Measurements from ENCODE around the gene GDF9. TPM values are rescaled to one million over a fixed set of nuclear protein-coding genes. Genes with fewer than 3 reads are reported as not detected.

The GDF9 gene
- total RNA-seq, 2 donors from 2014 or later = 0.09 to 0.50 TPM

DNA sequence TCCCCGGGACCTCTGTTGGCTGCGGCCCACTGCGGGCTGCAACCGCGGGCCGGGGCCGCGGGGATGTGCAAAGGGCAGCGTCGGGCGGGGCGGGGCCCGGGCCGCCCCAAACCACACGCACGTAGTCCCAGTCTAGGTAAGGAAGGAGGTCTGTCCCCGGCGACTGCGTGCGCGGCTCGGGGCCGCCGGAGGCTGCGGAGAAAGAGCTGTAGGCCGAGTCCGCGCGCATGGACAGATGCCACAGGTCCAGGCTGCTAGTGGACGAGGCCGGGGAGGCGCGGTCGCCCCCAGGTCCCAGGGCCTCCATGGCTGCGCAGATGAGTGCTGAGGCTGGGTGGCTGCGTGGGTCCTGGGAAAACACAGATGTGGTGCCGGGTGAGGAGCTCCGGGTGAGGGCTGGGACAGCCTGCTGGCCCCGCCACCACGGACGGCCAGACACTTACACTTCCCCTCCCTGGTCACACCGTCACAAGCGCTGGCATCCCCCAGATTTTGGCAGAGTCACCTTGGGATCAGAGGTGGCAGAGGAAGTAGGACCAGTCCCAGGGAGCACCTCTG lies 40.4 kb downstream of the GDF9 start:
- intact Hi-C loops (cut with DNase I, micrococcal nuclease) = loop anchor here (10.0 kb wide), 2 partner anchors 59 to 441 kb away; no protein-coding TSS in a partner anchor
- DNase-seq = no peak
- no peak for ATAC-seq

GRCh38 chr5:132825033-132825833 lies 41.0 kb downstream of the GDF9 start:
- no peak for DNase-seq
- no peak for ATAC-seq
- intact Hi-C loops (cut with DNase I, micrococcal nuclease) = loop anchor here (10.0 kb wide), 2 partner anchors 60 to 440 kb away; no protein-coding TSS in a partner anchor

DNA sequence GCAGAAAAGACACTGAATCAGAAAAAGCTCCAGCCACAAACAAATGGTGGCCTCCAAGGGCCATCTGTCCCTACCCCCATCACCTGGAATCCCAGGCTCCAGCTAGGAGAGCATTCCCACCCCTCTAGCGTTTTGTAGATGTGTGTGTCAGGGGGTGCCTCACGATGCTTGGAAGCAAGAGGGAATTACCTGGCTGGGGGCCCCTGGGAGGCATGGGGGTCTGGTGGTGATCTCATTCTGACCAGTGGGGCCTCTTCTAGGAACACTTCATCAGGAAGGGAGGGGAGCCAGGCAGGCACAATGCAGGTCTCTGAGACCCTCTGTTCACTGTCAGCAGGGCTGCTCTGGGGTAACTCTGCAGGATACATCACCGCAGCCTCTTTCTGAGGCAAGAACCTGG lies 41.8 kb downstream of the GDF9 start:
- intact Hi-C loops (cut with DNase I, micrococcal nuclease) = loop anchor here (10.0 kb wide), 2 partner anchors 60 to 440 kb away; no protein-coding TSS in a partner anchor
- DNase-seq = no peak
- no peak for ATAC-seq

DNA sequence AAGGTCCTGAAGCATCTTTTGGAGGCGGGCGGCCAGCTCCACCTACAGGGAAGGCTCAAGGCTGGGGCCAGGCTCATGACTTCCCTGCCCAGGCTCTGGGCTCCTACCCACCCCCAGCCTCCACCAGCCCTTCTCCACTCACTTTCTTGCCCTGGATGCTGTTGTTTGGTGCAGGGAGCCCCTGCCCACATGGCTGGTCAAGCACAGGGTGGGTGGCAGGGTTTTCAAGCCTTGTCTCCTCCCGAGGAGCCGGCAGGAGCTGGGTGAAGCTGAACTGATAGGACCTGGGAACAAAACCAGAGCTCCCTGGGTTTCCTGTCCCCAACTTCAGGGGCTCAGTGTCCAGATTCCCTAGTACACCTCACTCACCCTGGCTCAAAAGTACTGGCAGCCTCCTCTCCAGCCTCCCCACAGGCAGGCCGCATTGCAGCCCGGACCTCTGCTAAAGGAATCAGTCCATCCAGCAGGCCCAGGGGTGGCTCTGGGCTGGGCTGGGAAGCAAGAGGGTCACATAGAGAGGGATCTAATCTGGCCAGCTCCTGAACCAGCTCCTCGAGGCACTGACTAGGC lies 42.7 kb downstream of the GDF9 start:
- DNase-seq (no peak), ATAC-seq (peak; percentile 9)
- intact Hi-C loops (cut with DNase I, micrococcal nuclease) = loop anchor here (10.0 kb wide), 2 partner anchors 61 to 439 kb away; no protein-coding TSS in a partner anchor

DNA sequence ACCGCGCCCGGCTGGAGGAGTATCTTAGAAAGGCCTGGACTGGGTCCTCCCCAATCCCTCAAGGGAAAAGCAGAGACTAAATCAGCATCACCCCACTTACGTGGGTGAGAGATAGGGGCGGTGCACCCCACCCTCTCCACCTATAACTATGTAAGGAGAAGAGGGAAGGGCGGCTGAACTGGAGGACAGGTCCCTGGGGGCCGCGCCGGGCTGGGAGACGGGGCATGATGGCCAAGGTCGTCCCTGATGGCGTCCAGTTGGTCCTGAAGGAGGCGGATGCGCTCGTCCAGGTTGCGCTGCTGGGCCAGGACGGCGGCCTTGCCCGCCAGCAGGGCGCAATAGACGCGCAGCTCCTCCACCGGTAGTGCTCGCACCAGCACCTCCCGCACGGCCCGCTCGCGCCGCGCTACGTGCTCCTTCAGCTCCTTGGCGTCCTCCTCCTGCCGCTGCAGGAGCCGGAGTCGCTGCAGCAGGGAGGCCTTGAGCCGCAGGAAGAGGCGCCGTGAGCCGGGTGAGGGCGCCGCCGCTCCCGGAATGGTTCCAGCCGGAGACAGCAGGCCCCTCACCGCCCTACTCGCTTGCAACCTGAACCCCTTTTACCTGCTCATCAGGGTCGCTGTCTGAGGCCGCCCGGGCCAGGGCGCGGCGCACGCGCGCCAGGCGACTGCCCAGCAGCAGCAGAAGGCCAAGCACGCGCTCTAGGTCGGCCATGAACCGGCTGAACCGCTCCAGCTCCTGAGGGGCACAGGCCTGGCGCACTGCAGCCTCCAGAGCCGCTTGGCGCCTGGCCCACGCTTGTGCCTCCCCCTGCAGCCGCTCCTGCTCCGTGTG lies 43.4 kb downstream of the GDF9 start:
- intact Hi-C loops (cut with DNase I, micrococcal nuclease) = loop anchor here (10.0 kb wide), 2 partner anchors 62 to 438 kb away; no protein-coding TSS in a partner anchor
- ATAC-seq = peak; percentile 21
- no peak for DNase-seq

DNA sequence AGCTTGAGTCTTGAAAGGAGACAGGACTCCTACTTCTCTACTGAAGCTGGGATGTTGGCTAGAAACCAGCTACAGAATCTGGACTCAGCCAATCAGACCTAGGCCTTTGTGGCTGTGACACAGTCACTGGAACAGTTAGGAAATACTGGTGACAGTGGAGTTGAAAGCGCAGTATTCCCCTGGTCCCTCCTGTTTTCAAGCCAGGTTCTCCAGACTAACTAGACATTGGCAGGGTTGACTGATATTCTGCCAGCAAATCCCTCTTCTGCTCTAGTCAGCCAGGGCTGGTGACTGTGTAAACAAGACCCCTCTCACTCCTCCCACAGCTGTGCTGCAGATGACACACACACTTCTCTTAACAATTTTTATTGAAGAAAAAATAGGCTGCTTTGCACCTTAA lies 44.5 kb downstream of the GDF9 start:
- no peak for ATAC-seq
- intact Hi-C loops (cut with DNase I, micrococcal nuclease) = loop anchor here (10.0 kb wide), 2 partner anchors 63 to 437 kb away; no protein-coding TSS in a partner anchor
- no peak for DNase-seq

GRCh38 chr5:132821350-132821749 lies 44.9 kb downstream of the GDF9 start:
- intact Hi-C loops (cut with DNase I, micrococcal nuclease) = loop anchor here (10.0 kb wide), 2 partner anchors 63 to 437 kb away; no protein-coding TSS in a partner anchor
- no peak for ATAC-seq

DNA sequence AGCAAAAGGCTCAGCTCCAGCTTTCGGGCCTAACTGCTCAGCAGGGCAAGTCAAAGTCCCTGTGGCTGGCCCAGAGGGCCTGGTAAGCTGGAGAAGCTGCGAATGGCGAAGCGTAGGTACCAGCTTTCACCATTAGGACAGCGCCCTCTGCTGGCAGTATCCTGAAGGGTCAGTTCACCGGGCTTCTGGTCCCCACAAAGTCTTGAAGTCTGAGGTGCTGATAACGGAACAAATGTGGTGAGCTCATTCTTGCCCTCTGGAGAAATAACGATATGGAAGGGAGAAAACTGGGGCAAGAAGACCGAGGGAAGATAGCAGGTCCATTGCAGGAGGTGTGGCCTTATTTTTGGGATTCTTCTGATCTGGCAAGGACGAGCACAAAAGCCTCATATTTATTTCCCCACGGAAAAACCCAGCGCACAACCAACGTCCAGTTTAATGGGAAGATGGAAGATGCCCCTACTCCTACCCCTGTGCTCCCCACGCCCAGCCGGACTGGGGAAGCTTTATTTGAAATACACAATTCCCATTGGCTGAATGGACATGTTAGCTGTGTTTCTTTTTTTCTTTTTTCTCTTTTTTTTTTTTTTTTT lies 46.0 kb downstream of the GDF9 start:
- peak; percentile 89 to 97 for DNase-seq
- ATAC-seq = peak; percentile 84
- intact Hi-C loops (cut with DNase I, micrococcal nuclease) = loop anchor here (10.0 kb wide), 2 partner anchors 65 to 435 kb away; no protein-coding TSS in a partner anchor

More at GRCh38 chr5:132821350-132821749, 44.9 kb downstream of the GDF9 start:
- no peak for DNase-seq

DNA sequence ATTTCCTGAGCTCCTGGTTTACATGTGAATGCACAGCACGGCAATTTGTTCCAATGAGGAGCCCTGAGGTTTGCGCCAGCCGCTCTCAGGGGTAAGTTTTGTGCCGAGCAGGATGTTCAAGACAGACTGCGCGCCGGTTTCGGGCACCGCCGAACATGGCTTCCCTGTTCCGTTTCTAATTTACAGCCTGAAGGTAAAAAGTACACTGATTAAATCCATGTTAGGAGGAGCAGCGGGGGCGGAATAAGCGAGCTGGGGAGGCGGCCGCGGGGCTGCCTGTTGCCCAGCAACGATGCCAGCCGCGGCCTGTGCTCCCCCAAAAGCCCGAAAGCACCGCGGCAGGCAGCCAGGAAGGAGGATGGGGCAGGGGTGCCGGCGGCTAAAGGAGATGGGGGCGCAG lies 46.8 kb downstream of the GDF9 start:
- no peak for DNase-seq
- intact Hi-C loops (cut with DNase I, micrococcal nuclease) = no loop called here
- peak; percentile 10 for ATAC-seq

- intact Hi-C loops (cut with DNase I, micrococcal nuclease) = no loop called here
- DNase-seq = no peak
- ATAC-seq = no peak
These were observed 49.3 kb downstream of the GDF9 start for GRCh38 chr5:132817011-132817410.

DNA sequence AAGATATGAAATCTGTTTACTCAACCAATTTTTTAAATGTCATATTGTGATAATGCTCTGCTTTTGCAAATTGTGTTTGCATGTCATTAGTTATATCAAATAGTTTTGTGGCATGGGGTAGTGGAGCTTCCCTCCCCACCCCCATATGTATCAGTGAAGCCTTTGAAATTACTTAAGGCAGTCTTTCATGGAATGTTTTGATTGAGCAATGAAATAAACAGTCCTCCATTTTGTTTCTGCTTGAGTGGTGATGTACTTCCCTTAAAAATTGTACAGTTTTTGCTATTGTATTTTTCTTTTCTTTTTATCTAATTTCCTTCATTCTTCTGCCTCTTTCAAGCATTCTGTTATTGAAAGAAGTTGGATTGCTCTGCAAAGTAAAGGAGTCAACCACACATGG lies 49.7 kb downstream of the GDF9 start:
- no peak for ATAC-seq
- no peak for DNase-seq
- intact Hi-C loops (cut with DNase I, micrococcal nuclease) = no loop called here

GRCh38 chr5:132816083-132816482 lies 50.2 kb downstream of the GDF9 start:
- no peak for DNase-seq
- intact Hi-C loops (cut with DNase I, micrococcal nuclease) = no loop called here
- ATAC-seq = no peak

GRCh38 chr5:132815454-132815853 lies 50.8 kb downstream of the GDF9 start:
- intact Hi-C loops (cut with DNase I, micrococcal nuclease) = no loop called here
- DNase-seq = no peak
- no peak for ATAC-seq

DNA sequence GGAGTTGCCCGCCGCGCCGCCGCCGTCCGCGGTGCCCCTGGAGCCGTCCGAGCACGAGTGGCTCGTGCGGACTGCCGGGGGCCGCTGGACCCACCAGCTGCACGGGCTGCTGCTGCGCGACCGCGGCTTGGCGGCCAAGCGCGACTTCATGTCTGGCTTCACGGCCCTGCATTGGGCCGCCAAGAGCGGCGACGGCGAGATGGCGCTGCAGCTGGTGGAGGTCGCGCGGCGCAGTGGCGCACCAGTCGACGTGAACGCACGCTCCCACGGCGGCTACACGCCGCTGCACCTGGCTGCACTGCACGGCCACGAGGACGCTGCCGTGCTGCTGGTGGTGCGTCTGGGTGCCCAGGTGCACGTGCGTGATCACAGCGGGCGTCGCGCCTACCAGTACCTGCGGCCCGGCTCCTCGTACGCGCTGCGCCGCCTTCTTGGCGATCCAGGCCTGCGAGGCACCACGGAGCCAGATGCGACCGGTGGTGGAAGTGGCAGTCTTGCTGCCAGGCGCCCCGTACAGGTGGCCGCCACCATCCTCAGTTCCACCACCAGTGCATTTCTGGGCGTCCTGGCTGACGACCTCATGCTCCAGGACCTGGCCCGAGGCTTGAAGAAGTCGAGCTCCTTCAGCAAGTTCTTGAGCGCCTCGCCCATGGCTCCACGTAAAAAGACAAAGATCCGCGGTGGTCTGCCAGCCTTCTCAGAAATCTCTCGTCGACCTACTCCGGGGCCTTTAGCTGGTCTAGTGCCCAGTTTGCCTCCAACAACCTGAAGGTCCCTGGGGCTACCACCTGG lies 51.6 kb downstream of the GDF9 start:
- DNase-seq (no peak), ATAC-seq (no peak)
- intact Hi-C loops (cut with DNase I, micrococcal nuclease) = no loop called here

- intact Hi-C loops (cut with DNase I, micrococcal nuclease) = no loop called here
These were observed 52.4 kb downstream of the GDF9 start for GRCh38 chr5:132813599-132814502.

DNA sequence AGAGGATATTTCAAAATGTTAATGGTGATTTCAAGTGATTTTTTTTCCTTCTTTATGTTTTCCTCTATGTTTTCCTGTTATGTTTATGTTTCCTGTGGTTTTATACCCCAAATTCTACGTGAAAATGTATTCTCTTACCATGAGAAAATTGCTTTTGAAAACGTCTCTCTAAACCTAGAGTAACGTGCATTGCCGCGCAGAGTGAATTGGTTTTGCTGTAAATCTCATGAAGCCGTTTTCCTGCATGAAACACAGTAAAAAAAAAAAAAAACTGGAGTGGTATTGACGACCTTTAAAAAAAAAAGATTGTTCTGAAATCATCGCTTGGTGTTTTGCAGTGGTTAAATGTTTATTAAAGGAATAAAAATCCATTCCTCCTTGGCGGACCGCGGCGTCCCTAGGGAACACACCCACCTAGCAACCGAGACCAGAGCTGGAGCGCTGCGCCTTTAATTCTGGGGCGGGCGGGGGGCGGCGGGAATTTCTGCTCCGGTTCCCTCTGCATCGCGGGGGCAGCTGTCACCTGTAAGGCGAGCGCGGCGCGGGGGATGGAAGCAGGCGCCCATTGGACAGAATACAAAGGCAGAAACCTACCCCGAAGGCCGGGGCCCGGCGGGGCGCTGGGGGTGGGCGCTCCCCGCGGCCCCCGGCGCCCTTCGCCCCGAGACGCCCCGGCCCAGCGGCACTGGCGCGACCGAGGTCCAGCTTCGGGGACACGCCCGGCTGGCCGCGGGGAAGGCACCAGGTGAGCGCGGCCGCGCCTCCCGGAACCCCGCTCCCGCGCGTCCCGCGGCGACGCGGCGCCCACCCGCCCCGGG lies 53.3 kb downstream of the GDF9 start, which contains the start of gene SOWAHA:
TSS of gene SOWAHA (plus strand) at position 522 of the 818 bp plus-strand sequence. CDS start 320 bp downstream, outside the sequence.
- ATAC-seq (peak; percentile 72), DNase-seq (peak; percentile 67 to 77)
- intact Hi-C loops (cut with DNase I, micrococcal nuclease) = no loop called here

More at GRCh38 chr5:132813599-132814502, 52.4 kb downstream of the GDF9 start:
- peak; percentile 72 for ATAC-seq
- DNase-seq = peak in 1 of 2 donors; percentile 55

All from left colon (tissue), 2 donors.